GM19397 (cell line): ENCODE measurements around the gene STK25.
A peak's percentile ranks its signal among the peaks of the same experiment; 100 is the strongest.
"Not testable (repeated sequence)": the region's sequence is repeated elsewhere in the genome, so short reads cannot be mapped to it uniquely, and the experiment has no call there.

Experiments
- ATAC-seq: cut with Tn5 transposase; IDR thresholded peaks from one replicate; pipeline ENCODE4 v1.9.1; 2021; ENCODE audit warnings: mild to moderate bottlenecking, moderate library complexity; ENCODE audit not compliant: unreplicated experiment

STK25 gene

GRCh38 chr2:241511091-241511741 lies 2.8 kb upstream of the STK25 start:
- ATAC-seq = no peak

GRCh38 chr2:241509155-241509784 lies 886 bp upstream of the STK25 start:
- ATAC-seq = no peak

- ATAC-seq = peak; percentile 12
These were observed 749 bp downstream of the STK25 start for GRCh38 chr2:241507430-241508239.

- no peak for ATAC-seq
These were observed 1.5 kb downstream of the STK25 start for GRCh38 chr2:241506793-241507429.

- not testable (repeated sequence) for ATAC-seq
These were observed 2.1 kb downstream of the STK25 start for GRCh38 chr2:241506317-241506716.

- ATAC-seq = no peak
These were observed 2.6 kb downstream of the STK25 start for GRCh38 chr2:241505781-241506201.

GRCh38 chr2:241505086-241505780 lies 3.2 kb downstream of the STK25 start:
- ATAC-seq = no peak

- no peak for ATAC-seq
These were observed 4.5 kb downstream of the STK25 start for GRCh38 chr2:241503776-241504392.

- no peak for ATAC-seq
These were observed 6.1 kb downstream of the STK25 start for GRCh38 chr2:241502281-241502680.

GRCh38 chr2:241501551-241501950 lies 6.8 kb downstream of the STK25 start:
- no peak for ATAC-seq

- ATAC-seq = no peak
These were observed 7.3 kb downstream of the STK25 start for GRCh38 chr2:241501099-241501541.

- ATAC-seq = no peak
These were observed 7.9 kb downstream of the STK25 start for GRCh38 chr2:241500431-241500975.

- no peak for ATAC-seq
These were observed 8.4 kb downstream of the STK25 start for GRCh38 chr2:241500016-241500415.

GRCh38 chr2:241499146-241499965 lies 9.0 kb downstream of the STK25 start:
- no peak for ATAC-seq

GRCh38 chr2:241498115-241499070 lies 10.0 kb downstream of the STK25 start:
- no peak for ATAC-seq

- no peak for ATAC-seq
These were observed 11.2 kb downstream of the STK25 start for GRCh38 chr2:241496904-241497877.
